IMR-90 (cell line): ENCODE measurements around the gene CDH12. TPM values are rescaled to one million over a fixed set of nuclear protein-coding genes. Genes with fewer than 3 reads are reported as not detected.

ENCODE experiments used
- ATAC-seq: fragments of 200-7000 bp; cut with Tn5 transposase; 2 replicates; pipeline ENCODE4 v1.9.1; 2020; ENCODE audit warnings: low read depth, mild to moderate bottlenecking, moderate library complexity
- BruUV-seq: library from RNA; stranded (reverse); fragments of 400-500 nt; replicated peaks from 2 replicates; lab custom pipeline; 2021; lab: Mats Ljungman, UMichigan
- CTCF ChIA-PET: fragments of 300-600 bp; formaldehyde crosslinking; extraction: SDS; loops from one replicate; lab custom pipeline; 2021; ENCODE audit warnings: antibody characterized with exemption; lab: Yijun Ruan, JAX
- POLR2A ChIA-PET: fragments of 300-600 bp; sonication (Branson Sonifier 250); formaldehyde crosslinking; loops from one replicate; lab custom pipeline; 2022; ENCODE audit warnings: antibody characterized with exemption; ENCODE audit not compliant: unreplicated experiment; lab: Charles Lee
- DNase-seq: peaks from one replicate; pipeline ENCODE4 v3.0.0; 2013
- H2AFZ ChIP-seq: replicated peaks from 2 replicates; pipeline ENCODE3; 2013; ENCODE audit warnings: low read length, mild to moderate bottlenecking; ENCODE audit not compliant: poor library complexity
- H2AK5ac ChIP-seq: 2 replicates; pipeline ENCODE4 v1.6.1; 2013; ENCODE audit warnings: low read depth, low read length, inconsistent platforms
- H2AK9ac ChIP-seq: replicated peaks from 2 replicates; pipeline ENCODE3; 2013; ENCODE audit warnings: mild to moderate bottlenecking, low read depth, low read length, moderate library complexity; ENCODE audit not compliant: poor library complexity
- H2BK120ac ChIP-seq: 2 replicates; pipeline ENCODE4 v1.6.1; 2013; ENCODE audit warnings: low read depth, low read length, inconsistent platforms
- H2BK15ac ChIP-seq: 3 replicates; pipeline ENCODE4 v1.6.1; 2013; ENCODE audit warnings: low read depth, low read length, inconsistent platforms
- H2BK20ac ChIP-seq: 2 replicates; pipeline ENCODE4 v1.6.1; 2013; ENCODE audit warnings: low read depth, mild to moderate bottlenecking, inconsistent platforms, low read length, moderate library complexity
- H2BK5ac ChIP-seq: 2 replicates; pipeline ENCODE4 v1.6.1; 2013; ENCODE audit warnings: mild to moderate bottlenecking, low read depth, low read length, inconsistent platforms; ENCODE audit not compliant: poor library complexity, severe bottlenecking
- H3K14ac ChIP-seq: replicated peaks from 2 replicates; pipeline ENCODE4 v1.6.1; 2013; ENCODE audit warnings: low read depth, low read length, inconsistent platforms
- H3K18ac ChIP-seq: 2 replicates; pipeline ENCODE4 v1.6.1; 2013; ENCODE audit warnings: low read depth, low read length, control low read depth
- H3K23ac ChIP-seq: 2 replicates; pipeline ENCODE4 v1.6.1; 2013; ENCODE audit warnings: low read depth, low read length, inconsistent platforms
- H3K27ac ChIP-seq: 2 replicates; pipeline ENCODE4 v1.5.1; 2013; ENCODE audit warnings: mild to moderate bottlenecking, control low read depth, low read length; ENCODE audit not compliant: insufficient read depth
- H3K27me3 ChIP-seq: 2 replicates; pipeline ENCODE4 v1.6.1; 2013; ENCODE audit warnings: low read length; ENCODE audit not compliant: control insufficient read depth, insufficient read depth
- H3K36me3 ChIP-seq: 2 replicates; pipeline ENCODE4 v1.6.1; 2013; ENCODE audit warnings: low read length, mixed read lengths; ENCODE audit not compliant: control insufficient read depth, insufficient read depth
- H3K4ac ChIP-seq: 2 replicates; pipeline ENCODE4 v1.6.1; 2013; ENCODE audit warnings: low read depth, low read length, inconsistent platforms
- H3K4me1 ChIP-seq: 2 replicates; pipeline ENCODE4 v1.6.1; 2013; ENCODE audit warnings: low read length, mixed read lengths; ENCODE audit not compliant: control insufficient read depth, insufficient read depth
- H3K4me2 ChIP-seq: 2 replicates; pipeline ENCODE4 v1.6.1; 2013; ENCODE audit warnings: low read depth, mild to moderate bottlenecking, control low read depth, low read length, moderate library complexity
- H3K4me3 ChIP-seq: 2 replicates; pipeline ENCODE4 v1.5.1; 2013; ENCODE audit warnings: low read depth, mild to moderate bottlenecking, control low read depth, low read length, moderate library complexity; ENCODE audit not compliant: insufficient read depth
- H3K56ac ChIP-seq: 2 replicates; pipeline ENCODE4 v1.6.1; 2013; ENCODE audit warnings: low read length, inconsistent platforms; ENCODE audit not compliant: insufficient read depth; ENCODE audit errors: extremely low read depth
- H3K79me1 ChIP-seq, 2 experiments: 2 replicates each; pipeline ENCODE4 v1.6.1; 2013; ENCODE audit warnings: low read length in 2 of 2, inconsistent platforms in 1 of 2, low read depth in 1 of 2
- H3K9ac ChIP-seq: 2 replicates; pipeline ENCODE4 v1.6.1; 2013; ENCODE audit warnings: low read depth, low read length, control low read depth
- H3K9me1 ChIP-seq: 2 replicates; pipeline ENCODE4 v1.6.1; 2013; ENCODE audit warnings: low read length, inconsistent platforms; ENCODE audit not compliant: insufficient read depth
- H3K9me3 ChIP-seq: 2 replicates; pipeline ENCODE4 v1.6.1; 2013; ENCODE audit warnings: low read length; ENCODE audit not compliant: control insufficient read depth, insufficient read depth
- H4K20me1 ChIP-seq: 2 replicates; pipeline ENCODE4 v1.6.1; 2013; ENCODE audit warnings: low read length, inconsistent platforms; ENCODE audit not compliant: insufficient read depth
- H4K5ac ChIP-seq: 2 replicates; pipeline ENCODE4 v1.6.1; 2013; ENCODE audit warnings: mild to moderate bottlenecking, low read depth, low read length, control low read depth
- H4K8ac ChIP-seq, 2 experiments: 2 replicates each; pipeline ENCODE4 v1.6.1; 2013; ENCODE audit warnings: low read depth in 2 of 2, low read length in 2 of 2, control low read depth in 1 of 2, inconsistent platforms in 1 of 2
- H4K91ac ChIP-seq: 2 replicates; pipeline ENCODE4 v1.6.1; 2013; ENCODE audit warnings: low read depth, low read length, inconsistent platforms; ENCODE audit not compliant: insufficient read depth
- BHLHE40 ChIP-seq: fragments of 150-350 bp; IDR thresholded peaks from 2 replicates; pipeline ENCODE4 v1.6.1; 2016; ENCODE audit warnings: mild to moderate bottlenecking, low read depth, low read length
- CHD1 ChIP-seq: IDR thresholded peaks from 2 replicates; pipeline ENCODE4 v1.6.1; 2012; ENCODE audit warnings: low read depth, low read length, improper control_type of control experiment
- CTCF ChIP-seq: conservative IDR thresholded peaks from 2 replicates; pipeline ENCODE4 v1.5.1; 2012; ENCODE audit warnings: mild to moderate bottlenecking, low read depth, low read length, improper control_type of control experiment
- MXI1 ChIP-seq: IDR thresholded peaks from 2 replicates; pipeline ENCODE4 v1.6.1; 2012; ENCODE audit warnings: low read depth, mild to moderate bottlenecking, low read length, moderate library complexity, borderline replicate concordance
- RCOR1 ChIP-seq: IDR thresholded peaks from 2 replicates; pipeline ENCODE4 v1.6.1; 2012; ENCODE audit warnings: mild to moderate bottlenecking, low read length, improper control_type of control experiment; ENCODE audit not compliant: insufficient replicate concordance
- SMC3 ChIP-seq: fragments of 150-350 bp; IDR thresholded peaks from 2 replicates; pipeline ENCODE4 v1.6.1; 2016; ENCODE audit warnings: low read depth, mild to moderate bottlenecking, antibody characterized with exemption, low read length, moderate library complexity
- USF2 ChIP-seq: fragments of 150-350 bp; IDR thresholded peaks from 2 replicates; pipeline ENCODE4 v1.6.1; 2017; ENCODE audit warnings: mild to moderate bottlenecking, antibody characterized with exemption, low read length, low read depth
- dilution Hi-C: fragments of 300-500 bp; cut with HindIII; formaldehyde crosslinking; loops from one replicate; pipeline ENCODE4 v1.14.3; 2018; ENCODE audit warnings: low sequenced_read_pairs; ENCODE audit not compliant: unreplicated experiment
- in situ Hi-C: fragments of 300-500 bp; cut with MboI; formaldehyde crosslinking; loops from 3 replicates; pipeline ENCODE4 v1.14.3; 2019; ENCODE audit warnings: low sequenced_read_pairs, inconsistent platforms, mixed read lengths
- intact Hi-C: fragments of 100-400 bp; cut with micrococcal nuclease; formaldehyde crosslinking; loops from 2 replicates; pipeline ENCODE4 v1.10.0; 2022
- polyA plus RNA-seq, 3 experiments: library from polyadenylated mRNA; depleted of rRNA; stranded (reverse); fragments of >200 nt; gene quantifications; 2 replicates each; pipeline ENCODE4 v1.2.3, GENCODE V29; 2012; ENCODE audit warnings: low replicate concordance in 1 of 3
- total RNA-seq: library from RNA; depleted of rRNA; stranded (reverse); fragments of >200 nt; gene quantifications from 2 replicates; pipeline ENCODE4 v1.2.3, GENCODE V29; 2012

Gene CDH12
- total and polyA plus RNA-seq, 2 of the 4 experiments (the other 2 are of a cell fraction), result not detected

- TF ChIP-seq SMC3, result no peak
- no peak for TF ChIP-seq USF2
- no peak for TF ChIP-seq CTCF
- TF ChIP-seq CHD1, result no peak
- TF ChIP-seq RCOR1, result no peak
- no peak for TF ChIP-seq BHLHE40
- no peak for TF ChIP-seq MXI1
- Histone ChIP-seq H4K91ac (no peak overlapping the region), H3K18ac (no peak overlapping the region), H3K9me1 (no peaks in the 10 kb centered on the region), H3K56ac (no peak overlapping the region), H3K9ac (no peak overlapping the region), H3K23ac (no peak overlapping the region), H3K79me1 (no peaks in the 10 kb centered on the region), H3K14ac (no peak overlapping the region), H2BK5ac (no peak overlapping the region), H4K8ac (no peak overlapping the region), H3K9me3 (no peaks in the 10 kb centered on the region), H3K4me3 (no peak overlapping the region), H2AK9ac (no peak overlapping the region), H4K5ac (no peak overlapping the region), H2BK20ac (no peak overlapping the region), H3K4me2 (no peak overlapping the region), H3K27me3 (no peaks in the 10 kb centered on the region), H2BK120ac (no peak overlapping the region), H3K4ac (no peak overlapping the region), H2AK5ac (no peak overlapping the region), H2BK15ac (no peak overlapping the region), H4K20me1 (no peaks in the 10 kb centered on the region), H2AFZ (no peak overlapping the region), H3K27ac (no peak overlapping the region), H3K36me3 (no peaks in the 10 kb centered on the region), H3K4me1 (no peaks in the 10 kb centered on the region)
- intact Hi-C loops (no loop called here), dilution Hi-C loops (no loop called here), in situ Hi-C loops (no loop called here)
- CTCF ChIA-PET, result no interaction called here
- BruUV-seq, result no TSS peak
- no peak for ATAC-seq
- POLR2A ChIA-PET, result no interaction called here
- DNase-seq, result no peak
Observed at GRCh38 chr5:22245770-22246169, 607.4 kb downstream of the CDH12 start.
